GM13977 (cell line): ENCODE results near the gene KCNIP1.

Source experiments
- DNase-seq: peaks from one replicate; pipeline ENCODE4 v3.0.0; 2012; ENCODE audit warnings: low spot score
- in situ Hi-C: fragments of 300-500 bp; cut with MboI; formaldehyde crosslinking; loops from one replicate; pipeline ENCODE4 v1.12.0; 2022; ENCODE audit warnings: low sequenced_read_pairs, low pct_unique_long_range_greater_than_20kb, mixed read lengths, inconsistent platforms; ENCODE audit not compliant: unreplicated experiment
- TF ChIP-seq, protein P1 (sequence below): IDR thresholded peaks from 2 replicates; pipeline ENCODE4 v1.5.1; 2012; ENCODE audit warnings: mild to moderate bottlenecking, control low read depth; ENCODE audit not compliant: insufficient read depth; ENCODE audit errors: extremely low read depth, missing control alignments

KCNIP1 gene

GRCh38 chr5:170642776-170643436, 139.1 kb downstream of the KCNIP1 start:
- DNase-seq, result no peak
- TF ChIP-seq, protein P1, sequence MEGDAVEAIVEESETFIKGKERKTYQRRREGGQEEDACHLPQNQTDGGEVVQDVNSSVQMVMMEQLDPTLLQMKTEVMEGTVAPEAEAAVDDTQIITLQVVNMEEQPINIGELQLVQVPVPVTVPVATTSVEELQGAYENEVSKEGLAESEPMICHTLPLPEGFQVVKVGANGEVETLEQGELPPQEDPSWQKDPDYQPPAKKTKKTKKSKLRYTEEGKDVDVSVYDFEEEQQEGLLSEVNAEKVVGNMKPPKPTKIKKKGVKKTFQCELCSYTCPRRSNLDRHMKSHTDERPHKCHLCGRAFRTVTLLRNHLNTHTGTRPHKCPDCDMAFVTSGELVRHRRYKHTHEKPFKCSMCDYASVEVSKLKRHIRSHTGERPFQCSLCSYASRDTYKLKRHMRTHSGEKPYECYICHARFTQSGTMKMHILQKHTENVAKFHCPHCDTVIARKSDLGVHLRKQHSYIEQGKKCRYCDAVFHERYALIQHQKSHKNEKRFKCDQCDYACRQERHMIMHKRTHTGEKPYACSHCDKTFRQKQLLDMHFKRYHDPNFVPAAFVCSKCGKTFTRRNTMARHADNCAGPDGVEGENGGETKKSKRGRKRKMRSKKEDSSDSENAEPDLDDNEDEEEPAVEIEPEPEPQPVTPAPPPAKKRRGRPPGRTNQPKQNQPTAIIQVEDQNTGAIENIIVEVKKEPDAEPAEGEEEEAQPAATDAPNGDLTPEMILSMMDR, result no peak
- in situ Hi-C loops, result no loop called here

- in situ Hi-C loops, result no loop called here
- TF ChIP-seq, protein P1, result no peak
- DNase-seq, result no peak
Observed at GRCh38 chr5:170643591-170643990, 139.8 kb downstream of the KCNIP1 start.

DNA sequence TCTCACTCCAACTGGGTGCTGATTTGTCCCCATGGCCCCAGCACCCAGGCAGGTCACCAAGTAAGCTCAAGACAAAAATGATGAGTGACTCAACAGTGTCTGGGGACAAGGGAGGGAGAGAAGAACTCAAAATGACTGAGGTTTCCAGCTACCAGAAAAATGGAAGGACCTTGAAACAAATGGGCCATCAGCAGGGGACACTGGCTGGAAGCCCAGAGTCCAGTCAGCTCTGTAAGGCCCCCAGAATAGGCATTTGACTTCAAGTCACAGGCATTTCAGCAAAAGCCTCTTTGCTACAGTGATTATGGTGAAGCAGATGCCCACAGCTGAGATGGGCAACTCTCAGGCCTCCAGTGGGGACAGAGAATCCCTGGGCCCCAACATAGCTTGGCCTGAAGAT, 140.7 kb downstream of the KCNIP1 start:
- in situ Hi-C loops, result no loop called here
- no peak for DNase-seq
- TF ChIP-seq, protein P1, result no peak

- TF ChIP-seq, protein P1, result no peak
- in situ Hi-C loops, result no loop called here
- no peak for DNase-seq
Observed at GRCh38 chr5:170648541-170648940, 144.7 kb downstream of the KCNIP1 start.

DNA sequence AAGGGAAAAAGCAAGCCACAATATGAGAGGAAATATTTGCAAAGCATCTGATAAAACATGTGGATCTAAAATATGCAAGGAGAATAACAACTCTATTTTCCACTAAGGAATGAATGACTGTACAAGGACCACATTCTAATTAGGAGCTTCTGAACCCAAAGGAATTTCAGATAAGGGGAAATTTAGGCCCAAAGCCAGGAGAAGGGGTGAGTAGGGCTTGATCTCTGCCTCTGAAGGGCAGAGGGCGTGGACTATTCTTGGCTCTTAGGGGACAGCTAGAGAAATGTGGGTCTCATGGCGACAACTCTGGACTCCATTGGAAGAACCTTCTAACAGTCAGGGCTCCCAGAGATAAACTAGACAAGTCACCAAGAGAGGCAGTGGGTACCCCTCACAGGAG, 147.0 kb downstream of the KCNIP1 start:
- in situ Hi-C loops, result no loop called here
- TF ChIP-seq, protein P1, result no peak
- no peak for DNase-seq

DNA sequence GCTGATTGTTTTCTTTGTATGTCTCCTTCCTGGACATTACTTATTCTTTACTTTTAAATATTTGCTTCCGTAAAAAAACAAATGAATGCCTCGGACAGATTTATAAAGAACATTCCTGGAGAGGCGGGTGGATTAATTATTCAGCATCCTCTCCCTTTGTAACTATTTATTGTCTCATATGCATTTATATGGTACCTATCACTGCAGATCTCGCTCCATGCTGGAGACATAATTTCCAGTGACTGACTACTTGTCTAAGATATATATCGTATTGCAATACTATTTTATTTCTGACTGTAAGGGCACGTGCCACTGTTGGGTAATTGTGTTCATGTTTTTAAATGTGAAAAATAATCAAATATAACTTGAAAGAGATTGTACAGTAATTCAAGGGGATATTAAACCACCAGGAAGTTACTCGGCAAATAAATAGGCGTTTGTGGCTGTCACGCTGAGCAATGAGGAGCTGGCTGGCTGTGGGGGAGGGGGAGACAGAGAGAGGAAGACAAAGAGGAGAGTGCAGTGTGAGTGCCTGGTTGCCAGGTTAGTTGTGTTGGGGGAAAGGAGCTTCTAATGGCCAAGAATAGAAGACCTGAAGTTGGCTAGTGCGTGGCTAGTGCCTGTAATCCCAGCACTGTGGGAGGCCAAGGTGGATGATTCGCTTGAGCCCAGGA, 147.9 kb downstream of the KCNIP1 start:
- TF ChIP-seq, protein P1, result no peak
- in situ Hi-C loops, result no loop called here
- DNase-seq, result no peak
